Measurements from ENCODE around the gene PLA2G2C.

Gene PLA2G2C

GRCh38 chr1:20192364-20192763 is 6.0 kb upstream of the PLA2G2C start:
- H3K9me3 ChIP-seq, result no peaks in the 10 kb centered on the region
- H3K36me3 ChIP-seq, result no peaks in the 10 kb centered on the region
- TF ChIP-seq CTCF (IDR thresholded peaks at IDR 0.05), result no peak
- no peak overlapping the region for H3K4me3 ChIP-seq (ENCODE audit: low read depth in 1 of 2, low read length in 1 of 2)
- no peaks in the 10 kb centered on the region for H3K4me1 ChIP-seq (ENCODE audit: control insufficient read depth in 1 of 2, insufficient read depth in 1 of 2, low read depth in 1 of 2, low read length in 1 of 2)
- no peak overlapping the region for H3K27ac ChIP-seq
- peaks cover 72% of the 10 kb centered on the region for H3K27me3 ChIP-seq

- Histone ChIP-seq H3K4me3 (ENCODE audit: low read depth in 1 of 2, low read length in 1 of 2) (no peak overlapping the region), H3K27ac (no peak overlapping the region)
Measured at GRCh38 chr1:20191266-20191825, 5.0 kb upstream of the PLA2G2C start.

GRCh38 chr1:20190256-20191160 is 4.2 kb upstream of the PLA2G2C start:
- no peaks in the 10 kb centered on the region for H3K9me3 ChIP-seq
- no peaks in the 10 kb centered on the region for H3K4me1 ChIP-seq (ENCODE audit: control insufficient read depth in 1 of 2, insufficient read depth in 1 of 2, low read depth in 1 of 2, low read length in 1 of 2)
- H3K27me3 ChIP-seq, result peaks cover 89% of the 10 kb centered on the region
- no peak overlapping the region for H3K4me3 ChIP-seq (ENCODE audit: low read depth in 1 of 2, low read length in 1 of 2)
- no peak overlapping the region for H3K27ac ChIP-seq
- no peak for TF ChIP-seq CTCF (IDR thresholded peaks at IDR 0.05)
- no peaks in the 10 kb centered on the region for H3K36me3 ChIP-seq

More at GRCh38 chr1:20191266-20191825, 5.0 kb upstream of the PLA2G2C start:
- no peak for TF ChIP-seq CTCF (IDR thresholded peaks at IDR 0.05)
- H3K27me3 ChIP-seq, result peaks cover 81% of the 10 kb centered on the region
- H3K9me3 ChIP-seq, result no peaks in the 10 kb centered on the region
- H3K4me1 ChIP-seq (ENCODE audit: control insufficient read depth in 1 of 2, insufficient read depth in 1 of 2, low read depth in 1 of 2, low read length in 1 of 2), result no peaks in the 10 kb centered on the region
- H3K36me3 ChIP-seq, result no peaks in the 10 kb centered on the region

GRCh38 chr1:20189664-20190063 is 3.3 kb upstream of the PLA2G2C start:
- Histone ChIP-seq H3K27ac (no peak overlapping the region), H3K4me3 (ENCODE audit: low read depth in 1 of 2, low read length in 1 of 2) (no peak overlapping the region), H3K9me3 (no peaks in the 10 kb centered on the region), H3K36me3 (no peaks in the 10 kb centered on the region), H3K4me1 (ENCODE audit: control insufficient read depth in 1 of 2, insufficient read depth in 1 of 2, low read depth in 1 of 2, low read length in 1 of 2) (no peaks in the 10 kb centered on the region), H3K27me3 (peaks cover 98% of the 10 kb centered on the region)
- TF ChIP-seq CTCF (IDR thresholded peaks at IDR 0.05), result no peak

GRCh38 chr1:20188455-20188817 is 2.1 kb upstream of the PLA2G2C start:
- Histone ChIP-seq H3K36me3 (no peaks in the 10 kb centered on the region), H3K4me1 (ENCODE audit: control insufficient read depth in 1 of 2, insufficient read depth in 1 of 2, low read depth in 1 of 2, low read length in 1 of 2) (no peaks in the 10 kb centered on the region), H3K9me3 (no peaks in the 10 kb centered on the region), H3K27me3 (peaks cover 100% of the 10 kb centered on the region), H3K27ac (no peak overlapping the region), H3K4me3 (ENCODE audit: low read depth in 1 of 2, low read length in 1 of 2) (no peak overlapping the region)
- no peak for TF ChIP-seq CTCF (IDR thresholded peaks at IDR 0.05)
